GM23338 (cell line): ENCODE data around the gene BTBD9. TPM values are rescaled to one million over a fixed set of nuclear protein-coding genes. Genes with fewer than 3 reads are reported as not detected.

Experiments
- ATAC-seq: fragments of 200-7000 bp; cut with Tn5 transposase; 3 replicates; pipeline ENCODE4 v1.9.1; 2020
- DNase-seq: peaks from one replicate; pipeline ENCODE4 v3.0.0-alpha.2; 2015; ENCODE audit warnings: low spot score
- H2AFZ ChIP-seq: fragments of 200-600 bp; sonication (generic); 2 replicates; pipeline ENCODE4 v1.8.0; 2016; ENCODE audit warnings: antibody characterized with exemption, mild to moderate bottlenecking, moderate library complexity
- H3F3A ChIP-seq: fragments of 200-600 bp; sonication (generic); replicated peaks from 2 replicates; pipeline ENCODE4 v1.8.0; 2017; ENCODE audit warnings: antibody characterized with exemption, mixed run types, low read depth
- H3K27ac ChIP-seq: fragments of 200-600 bp; sonication (generic); 2 replicates; pipeline ENCODE4 v1.6.1; 2016; ENCODE audit warnings: low read depth
- H3K27me3 ChIP-seq: fragments of 200-600 bp; sonication (generic); 2 replicates; pipeline ENCODE4 v1.8.0; 2016; ENCODE audit warnings: mild to moderate bottlenecking, mixed run types, moderate library complexity; ENCODE audit not compliant: insufficient read depth
- H3K36me3 ChIP-seq: fragments of 200-600 bp; sonication (generic); 2 replicates; pipeline ENCODE4 v1.8.0; 2016; ENCODE audit warnings: mild to moderate bottlenecking; ENCODE audit not compliant: insufficient read depth
- H3K4me1 ChIP-seq: fragments of 200-600 bp; sonication (generic); 2 replicates; pipeline ENCODE4 v1.8.0; 2016; ENCODE audit warnings: mild to moderate bottlenecking, moderate library complexity; ENCODE audit not compliant: insufficient read depth
- H3K4me2 ChIP-seq: fragments of 200-600 bp; sonication (generic); 2 replicates; pipeline ENCODE4 v1.7.1; 2017; ENCODE audit warnings: mixed run types
- H3K4me3 ChIP-seq: fragments of 200-600 bp; sonication (generic); 2 replicates; pipeline ENCODE4 v1.6.1; 2016; ENCODE audit warnings: mixed run types
- H3K79me2 ChIP-seq: fragments of 200-600 bp; sonication (generic); replicated peaks from 2 replicates; pipeline ENCODE4 v1.8.0; 2017; ENCODE audit warnings: mild to moderate bottlenecking; ENCODE audit not compliant: insufficient read depth
- H3K9me2 ChIP-seq: fragments of 200-600 bp; sonication (generic); 2 replicates; pipeline ENCODE4 v1.8.0; 2017; ENCODE audit not compliant: insufficient read depth
- H4K20me1 ChIP-seq: fragments of 200-600 bp; sonication (generic); replicated peaks from 2 replicates; pipeline ENCODE4 v1.8.0; 2017; ENCODE audit warnings: mild to moderate bottlenecking; ENCODE audit not compliant: insufficient read depth
- H3K27ac Mint-ChIP-seq: 2 replicates; pipeline ENCODE4 v1.8.0; 2020; ENCODE audit warnings: inconsistent platforms, mild to moderate bottlenecking, moderate library complexity, mixed read lengths
- H3K27me3 Mint-ChIP-seq: 3 replicates; pipeline ENCODE4 v1.8.0; 2022; ENCODE audit warnings: low read depth, mild to moderate bottlenecking, moderate library complexity, mixed read lengths, inconsistent platforms; ENCODE audit not compliant: insufficient read depth, poor library complexity
- H3K36me3 Mint-ChIP-seq: 3 replicates; pipeline ENCODE4 v1.8.0; 2021; ENCODE audit warnings: low read depth, mild to moderate bottlenecking, inconsistent platforms, moderate library complexity, mixed read lengths
- H3K4me1 Mint-ChIP-seq: 3 replicates; pipeline ENCODE4 v1.8.0; 2020; ENCODE audit warnings: mild to moderate bottlenecking, inconsistent platforms, mixed read lengths
- H3K4me3 Mint-ChIP-seq: 3 replicates; pipeline ENCODE4 v1.8.0; 2021; ENCODE audit warnings: moderate library complexity, mild to moderate bottlenecking, inconsistent platforms, mixed read lengths
- H3K9me3 Mint-ChIP-seq: 3 replicates; pipeline ENCODE4 v1.8.0; 2020; ENCODE audit warnings: moderate library complexity, mild to moderate bottlenecking, inconsistent platforms, mixed read lengths
- CREB1 ChIP-seq: fragments of 250-450 bp; sonication (Bioruptor Pico); IDR thresholded peaks from 2 replicates; pipeline ENCODE4 v1.5.0; 2020; ENCODE audit warnings: low read depth, mild to moderate bottlenecking, moderate library complexity
- EZH2 ChIP-seq: fragments of 200-600 bp; sonication (generic); IDR thresholded peaks from one replicate; pipeline ENCODE4 v1.8.0; 2017; ENCODE audit warnings: antibody characterized with exemption, mild to moderate bottlenecking, low read depth; ENCODE audit not compliant: unreplicated experiment
- EZH2phosphoT487 ChIP-seq: fragments of 200-600 bp; sonication (generic); IDR thresholded peaks from one replicate; pipeline ENCODE4 v1.8.1; 2018; ENCODE audit warnings: antibody characterized with exemption; ENCODE audit not compliant: unreplicated experiment
- JUNB ChIP-seq: IDR thresholded peaks from one replicate; pipeline ENCODE4 v1.6.1; 2016; ENCODE audit warnings: antibody characterized with exemption; ENCODE audit not compliant: unreplicated experiment
- NANOG ChIP-seq: IDR thresholded peaks from 2 replicates; pipeline ENCODE4 v1.6.1; 2016; ENCODE audit warnings: antibody characterized with exemption, borderline replicate concordance
- STAT1 ChIP-seq: IDR thresholded peaks from one replicate; pipeline ENCODE4 v1.6.1; 2016; ENCODE audit warnings: antibody characterized with exemption; ENCODE audit not compliant: unreplicated experiment
- ZNF114 ChIP-seq: fragments of 250-450 bp; sonication (Bioruptor Pico); IDR thresholded peaks from 2 replicates; pipeline ENCODE4 v1.5.0; 2020; ENCODE audit warnings: mild to moderate bottlenecking, moderate library complexity
- ZNF331 ChIP-seq: fragments of 250-450 bp; sonication (Bioruptor Pico); IDR thresholded peaks from 2 replicates; pipeline ENCODE4 v1.5.0; 2020; ENCODE audit warnings: low read depth, mild to moderate bottlenecking, moderate library complexity
- polyA plus RNA-seq: library from polyadenylated mRNA; unstranded; fragments of >200 nt; fragmentation: Nextera tagmentation; extraction: Ambion mirVana; gene quantifications from 2 replicates; pipeline ENCODE4 v1.2.1, GENCODE V29; 2016
- total RNA-seq: library from RNA; depleted of rRNA; stranded (reverse); fragments of >200 nt; shearing (Covaris generic); gene quantifications from 2 replicates; pipeline ENCODE4 v1.2.3, GENCODE V29; 2014
- TF ChIP-seq, protein P1 (sequence below): fragments of 250-450 bp; sonication (Bioruptor Pico); IDR thresholded peaks from 2 replicates; pipeline ENCODE4 v1.5.0; 2020; ENCODE audit warnings: mild to moderate bottlenecking, moderate library complexity
- TF ChIP-seq, protein P2 (sequence below): IDR thresholded peaks from one replicate; pipeline ENCODE4 v1.6.1; 2018; ENCODE audit warnings: antibody characterized with exemption; ENCODE audit not compliant: unreplicated experiment

The BTBD9 gene
- total and polyA plus RNA-seq, 2 experiments from 2014 or later, result 4.2 to 5.3 TPM

DNA sequence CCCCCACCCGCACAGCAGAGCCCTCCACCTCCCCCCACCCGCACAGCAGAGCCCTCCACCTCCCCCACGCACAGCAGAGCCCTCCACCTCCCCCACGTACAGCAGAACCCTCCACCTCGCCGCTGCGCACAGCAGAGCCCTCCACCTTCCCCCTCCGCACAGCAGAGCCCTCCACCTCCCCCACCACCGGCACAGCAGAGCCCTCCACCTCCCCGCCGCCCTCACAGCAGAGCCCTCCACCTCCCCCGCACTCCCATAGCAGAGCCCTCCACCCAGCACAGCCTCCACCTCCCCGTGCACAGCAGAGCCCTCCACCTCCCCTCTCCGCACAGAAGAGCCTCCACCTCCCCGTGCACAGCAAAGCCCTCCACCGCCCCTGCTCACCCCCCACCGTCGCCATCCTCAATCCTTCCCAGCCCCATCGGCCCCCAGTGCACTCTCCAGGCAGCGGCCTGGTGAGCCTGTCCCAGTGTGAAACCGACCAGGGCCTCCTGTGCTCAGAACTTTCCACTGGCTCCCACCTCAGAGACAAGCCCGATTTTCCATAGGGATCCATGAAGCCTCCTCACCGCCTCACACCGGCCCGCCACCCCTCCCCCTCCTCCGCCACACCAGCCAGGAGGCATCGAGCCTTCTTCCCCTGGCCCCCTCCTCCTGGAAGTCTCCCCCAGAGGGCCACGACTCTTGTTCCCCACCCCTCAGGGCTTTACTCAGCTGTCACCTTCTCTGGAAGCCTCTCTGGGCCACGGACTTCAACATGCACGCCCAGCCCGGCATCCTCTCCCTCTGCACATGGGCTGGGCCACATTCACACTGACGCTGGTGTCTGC, 473.1 kb downstream of the BTBD9 start:
- DNase-seq (no peak), ATAC-seq (no peak)
- no peaks in the 10 kb centered on the region for H3F3A ChIP-seq
- H3K27ac Mint-ChIP-seq, result no peak overlapping the region
- no peaks in the 10 kb centered on the region for H3K27me3 ChIP-seq
- H3K4me3 Mint-ChIP-seq, result no peak overlapping the region
- H3K4me1 ChIP-seq, result peaks cover 11% of the 10 kb centered on the region; the same call in 1 of the 2 replicates
- H3K9me3 Mint-ChIP-seq, result no peaks in the 10 kb centered on the region; the same call in 2 of the 3 replicates
- H3K4me3 ChIP-seq, result no peak overlapping the region
- H3K36me3 Mint-ChIP-seq, result peaks cover 2% of the 10 kb centered on the region; the same call in 1 of the 3 replicates
- H3K27ac ChIP-seq, result no peak overlapping the region
- no peak overlapping the region for H2AFZ ChIP-seq
- peaks cover 21% of the 10 kb centered on the region for H3K27me3 Mint-ChIP-seq
- TF ChIP-seq EZH2phosphoT487 (no peak), NANOG (no peak), CREB1 (no peak), EZH2 (no peak), ZNF114 (CRISPR knock-in tag) (no peak), STAT1 (no peak), JUNB (no peak), ZNF331 (no peak)
- TF ChIP-seq, protein P1, sequence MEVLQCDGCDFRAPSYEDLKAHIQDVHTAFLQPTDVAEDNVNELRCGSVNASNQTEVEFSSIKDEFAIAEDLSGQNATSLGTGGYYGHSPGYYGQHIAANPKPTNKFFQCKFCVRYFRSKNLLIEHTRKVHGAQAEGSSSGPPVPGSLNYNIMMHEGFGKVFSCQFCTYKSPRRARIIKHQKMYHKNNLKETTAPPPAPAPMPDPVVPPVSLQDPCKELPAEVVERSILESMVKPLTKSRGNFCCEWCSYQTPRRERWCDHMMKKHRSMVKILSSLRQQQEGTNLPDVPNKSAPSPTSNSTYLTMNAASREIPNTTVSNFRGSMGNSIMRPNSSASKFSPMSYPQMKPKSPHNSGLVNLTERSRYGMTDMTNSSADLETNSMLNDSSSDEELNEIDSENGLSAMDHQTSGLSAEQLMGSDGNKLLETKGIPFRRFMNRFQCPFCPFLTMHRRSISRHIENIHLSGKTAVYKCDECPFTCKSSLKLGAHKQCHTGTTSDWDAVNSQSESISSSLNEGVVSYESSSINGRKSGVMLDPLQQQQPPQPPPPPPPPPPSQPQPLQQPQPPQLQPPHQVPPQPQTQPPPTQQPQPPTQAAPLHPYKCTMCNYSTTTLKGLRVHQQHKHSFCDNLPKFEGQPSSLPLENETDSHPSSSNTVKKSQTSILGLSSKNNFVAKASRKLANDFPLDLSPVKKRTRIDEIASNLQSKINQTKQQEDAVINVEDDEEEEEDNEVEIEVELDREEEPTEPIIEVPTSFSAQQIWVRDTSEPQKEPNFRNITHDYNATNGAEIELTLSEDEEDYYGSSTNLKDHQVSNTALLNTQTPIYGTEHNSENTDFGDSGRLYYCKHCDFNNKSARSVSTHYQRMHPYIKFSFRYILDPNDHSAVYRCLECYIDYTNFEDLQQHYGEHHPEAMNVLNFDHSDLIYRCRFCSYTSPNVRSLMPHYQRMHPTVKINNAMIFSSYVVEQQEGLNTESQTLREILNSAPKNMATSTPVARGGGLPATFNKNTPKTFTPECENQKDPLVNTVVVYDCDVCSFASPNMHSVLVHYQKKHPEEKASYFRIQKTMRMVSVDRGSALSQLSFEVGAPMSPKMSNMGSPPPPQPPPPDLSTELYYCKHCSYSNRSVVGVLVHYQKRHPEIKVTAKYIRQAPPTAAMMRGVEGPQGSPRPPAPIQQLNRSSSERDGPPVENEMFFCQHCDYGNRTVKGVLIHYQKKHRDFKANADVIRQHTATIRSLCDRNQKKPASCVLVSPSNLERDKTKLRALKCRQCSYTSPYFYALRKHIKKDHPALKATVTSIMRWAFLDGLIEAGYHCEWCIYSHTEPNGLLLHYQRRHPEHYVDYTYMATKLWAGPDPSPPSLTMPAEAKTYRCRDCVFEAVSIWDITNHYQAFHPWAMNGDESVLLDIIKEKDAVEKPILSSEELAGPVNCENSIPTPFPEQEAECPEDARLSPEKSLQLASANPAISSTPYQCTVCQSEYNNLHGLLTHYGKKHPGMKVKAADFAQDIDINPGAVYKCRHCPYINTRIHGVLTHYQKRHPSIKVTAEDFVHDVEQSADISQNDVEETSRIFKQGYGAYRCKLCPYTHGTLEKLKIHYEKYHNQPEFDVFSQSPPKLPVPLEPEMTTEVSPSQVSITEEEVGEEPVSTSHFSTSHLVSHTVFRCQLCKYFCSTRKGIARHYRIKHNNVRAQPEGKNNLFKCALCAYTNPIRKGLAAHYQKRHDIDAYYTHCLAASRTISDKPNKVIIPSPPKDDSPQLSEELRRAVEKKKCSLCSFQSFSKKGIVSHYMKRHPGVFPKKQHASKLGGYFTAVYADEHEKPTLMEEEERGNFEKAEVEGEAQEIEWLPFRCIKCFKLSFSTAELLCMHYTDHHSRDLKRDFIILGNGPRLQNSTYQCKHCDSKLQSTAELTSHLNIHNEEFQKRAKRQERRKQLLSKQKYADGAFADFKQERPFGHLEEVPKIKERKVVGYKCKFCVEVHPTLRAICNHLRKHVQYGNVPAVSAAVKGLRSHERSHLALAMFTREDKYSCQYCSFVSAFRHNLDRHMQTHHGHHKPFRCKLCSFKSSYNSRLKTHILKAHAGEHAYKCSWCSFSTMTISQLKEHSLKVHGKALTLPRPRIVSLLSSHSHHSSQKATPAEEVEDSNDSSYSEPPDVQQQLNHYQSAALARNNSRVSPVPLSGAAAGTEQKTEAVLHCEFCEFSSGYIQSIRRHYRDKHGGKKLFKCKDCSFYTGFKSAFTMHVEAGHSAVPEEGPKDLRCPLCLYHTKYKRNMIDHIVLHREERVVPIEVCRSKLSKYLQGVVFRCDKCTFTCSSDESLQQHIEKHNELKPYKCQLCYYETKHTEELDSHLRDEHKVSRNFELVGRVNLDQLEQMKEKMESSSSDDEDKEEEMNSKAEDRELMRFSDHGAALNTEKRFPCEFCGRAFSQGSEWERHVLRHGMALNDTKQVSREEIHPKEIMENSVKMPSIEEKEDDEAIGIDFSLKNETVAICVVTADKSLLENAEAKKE (CRISPR knock-in tag), result no peak
- TF ChIP-seq, protein P2, sequence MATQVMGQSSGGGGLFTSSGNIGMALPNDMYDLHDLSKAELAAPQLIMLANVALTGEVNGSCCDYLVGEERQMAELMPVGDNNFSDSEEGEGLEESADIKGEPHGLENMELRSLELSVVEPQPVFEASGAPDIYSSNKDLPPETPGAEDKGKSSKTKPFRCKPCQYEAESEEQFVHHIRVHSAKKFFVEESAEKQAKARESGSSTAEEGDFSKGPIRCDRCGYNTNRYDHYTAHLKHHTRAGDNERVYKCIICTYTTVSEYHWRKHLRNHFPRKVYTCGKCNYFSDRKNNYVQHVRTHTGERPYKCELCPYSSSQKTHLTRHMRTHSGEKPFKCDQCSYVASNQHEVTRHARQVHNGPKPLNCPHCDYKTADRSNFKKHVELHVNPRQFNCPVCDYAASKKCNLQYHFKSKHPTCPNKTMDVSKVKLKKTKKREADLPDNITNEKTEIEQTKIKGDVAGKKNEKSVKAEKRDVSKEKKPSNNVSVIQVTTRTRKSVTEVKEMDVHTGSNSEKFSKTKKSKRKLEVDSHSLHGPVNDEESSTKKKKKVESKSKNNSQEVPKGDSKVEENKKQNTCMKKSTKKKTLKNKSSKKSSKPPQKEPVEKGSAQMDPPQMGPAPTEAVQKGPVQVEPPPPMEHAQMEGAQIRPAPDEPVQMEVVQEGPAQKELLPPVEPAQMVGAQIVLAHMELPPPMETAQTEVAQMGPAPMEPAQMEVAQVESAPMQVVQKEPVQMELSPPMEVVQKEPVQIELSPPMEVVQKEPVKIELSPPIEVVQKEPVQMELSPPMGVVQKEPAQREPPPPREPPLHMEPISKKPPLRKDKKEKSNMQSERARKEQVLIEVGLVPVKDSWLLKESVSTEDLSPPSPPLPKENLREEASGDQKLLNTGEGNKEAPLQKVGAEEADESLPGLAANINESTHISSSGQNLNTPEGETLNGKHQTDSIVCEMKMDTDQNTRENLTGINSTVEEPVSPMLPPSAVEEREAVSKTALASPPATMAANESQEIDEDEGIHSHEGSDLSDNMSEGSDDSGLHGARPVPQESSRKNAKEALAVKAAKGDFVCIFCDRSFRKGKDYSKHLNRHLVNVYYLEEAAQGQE, result no peak
- H3K4me2 ChIP-seq, result no peak overlapping the region
- H3K36me3 ChIP-seq, result no peaks in the 10 kb centered on the region
- H4K20me1 ChIP-seq, result no peaks in the 10 kb centered on the region
- no peaks in the 10 kb centered on the region for H3K79me2 ChIP-seq
- peaks cover 32% of the 10 kb centered on the region for H3K4me1 Mint-ChIP-seq
- H3K9me2 ChIP-seq, result no peaks in the 10 kb centered on the region
